Stimulated activated CD4-positive, alpha-beta T cell treated with anti-CD3 and anti-CD28 coated beads, TNF-alpha, amount 100 ng/mL, for 1 hour (primary cell): ENCODE measurements around the gene ERAS.
"Not testable (repeated sequence)": the region's sequence is repeated elsewhere in the genome, so short reads cannot be mapped to it uniquely, and the experiment has no call there.

Experiments used
- DNase-seq, 3 donors: peaks; one replicate each; pipeline ENCODE4 v3.0.0-alpha.2; 2020; ENCODE audit warnings: low read depth in 3 of 3, low spot score in 1 of 3

ERAS gene

DNA sequence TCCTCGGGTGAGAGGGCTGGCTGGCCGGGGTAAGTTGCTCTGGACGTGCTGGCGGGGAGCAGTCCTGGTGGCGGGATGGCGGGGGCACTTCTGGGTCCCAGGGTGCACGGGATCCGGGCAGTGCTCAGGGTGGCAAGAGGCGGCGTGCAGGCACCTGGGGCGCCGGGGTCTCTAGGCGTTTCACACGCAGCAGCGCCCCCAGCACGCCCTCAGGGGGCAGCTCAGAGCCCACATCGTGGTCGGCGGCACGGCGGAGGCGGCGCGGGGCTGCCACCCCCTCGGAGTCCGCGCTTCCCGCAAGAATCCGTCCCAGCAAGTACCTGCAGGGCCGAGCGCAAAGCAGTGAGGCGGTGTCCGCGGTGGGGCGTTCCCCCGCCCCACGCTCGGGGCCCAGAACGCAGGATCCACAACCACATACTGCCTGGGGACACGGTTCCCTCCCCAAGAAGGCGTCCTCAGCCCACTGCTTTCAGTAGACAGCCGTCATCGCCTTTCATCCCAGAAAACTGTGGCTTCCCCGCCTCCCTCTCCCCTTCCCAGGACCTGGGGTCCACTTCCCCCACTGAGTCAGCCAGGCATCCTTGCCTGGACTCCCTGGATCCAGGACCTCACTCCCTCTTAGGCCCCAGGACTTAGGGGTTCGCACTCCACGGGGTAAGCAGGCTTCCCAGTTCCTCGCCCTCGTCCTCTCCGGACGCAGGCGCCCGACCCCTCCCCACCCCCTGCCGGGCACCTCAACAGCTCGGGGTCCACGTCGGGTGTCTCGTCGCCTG is 5.0 kb downstream of the ERAS start:
- DNase-seq = no peak

DNA sequence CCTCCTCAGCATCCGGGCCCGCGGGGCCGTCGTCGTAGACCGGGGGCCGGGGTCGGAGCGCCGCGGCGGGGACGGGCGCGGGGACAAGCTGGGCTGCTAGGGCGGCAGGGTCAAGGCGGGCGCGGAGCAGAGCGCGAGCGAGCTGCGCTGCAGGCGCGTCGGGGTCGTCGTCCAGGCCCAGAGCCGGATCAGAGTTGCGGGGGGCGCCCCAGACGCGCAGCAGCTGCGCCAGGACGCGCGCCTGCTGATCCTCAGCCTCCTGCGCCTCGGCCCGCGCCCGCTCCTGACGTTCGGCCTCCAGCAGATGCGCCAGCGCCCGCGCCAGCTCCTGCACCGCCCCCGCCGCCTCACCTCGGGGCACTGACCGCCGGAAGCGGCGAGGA is 5.6 kb downstream of the ERAS start:
- DNase-seq = no peak

DNA sequence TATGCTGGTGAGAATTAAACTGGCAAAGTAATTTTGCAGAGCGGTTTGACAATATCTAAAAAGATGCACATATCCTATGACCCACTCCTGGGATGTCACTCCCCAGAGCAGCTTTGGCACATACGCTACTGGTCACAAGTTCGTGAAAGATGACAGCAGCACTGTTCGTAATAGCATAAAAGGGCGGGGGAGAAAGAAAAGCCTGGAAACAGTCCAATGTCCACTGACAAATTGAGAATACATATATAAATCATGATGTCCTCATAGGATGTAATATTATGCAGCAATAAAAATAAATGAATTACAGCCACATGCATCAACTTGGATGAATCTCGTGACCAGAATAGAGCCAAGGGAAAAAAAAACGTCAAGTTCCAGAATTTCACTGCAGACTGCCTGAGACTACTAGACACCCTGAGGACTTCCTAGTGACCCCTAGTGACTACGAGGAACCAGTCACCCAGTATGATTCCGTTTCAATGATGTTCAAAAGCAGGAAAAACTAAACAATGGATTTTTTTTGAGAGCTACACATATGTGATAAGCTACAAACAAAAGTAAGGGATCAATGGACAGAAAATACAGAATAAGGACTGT is 7.3 kb downstream of the ERAS start:
- no peak for DNase-seq

DNA sequence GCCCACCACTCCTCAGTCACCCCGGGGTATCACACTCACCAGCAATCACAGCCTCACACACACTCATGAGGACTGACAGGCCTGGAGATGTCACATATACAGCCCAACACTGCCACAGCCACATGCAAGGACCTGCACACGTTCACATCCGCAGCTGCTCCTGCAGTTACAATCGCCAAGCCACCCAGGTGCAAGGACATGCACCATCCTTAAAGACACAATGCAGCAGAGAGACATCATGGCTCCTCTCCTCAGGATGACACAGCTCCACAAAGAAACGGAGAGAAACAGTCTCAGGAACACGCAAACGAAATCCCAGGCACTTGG is 8.0 kb downstream of the ERAS start:
- DNase-seq = no peak

DNA sequence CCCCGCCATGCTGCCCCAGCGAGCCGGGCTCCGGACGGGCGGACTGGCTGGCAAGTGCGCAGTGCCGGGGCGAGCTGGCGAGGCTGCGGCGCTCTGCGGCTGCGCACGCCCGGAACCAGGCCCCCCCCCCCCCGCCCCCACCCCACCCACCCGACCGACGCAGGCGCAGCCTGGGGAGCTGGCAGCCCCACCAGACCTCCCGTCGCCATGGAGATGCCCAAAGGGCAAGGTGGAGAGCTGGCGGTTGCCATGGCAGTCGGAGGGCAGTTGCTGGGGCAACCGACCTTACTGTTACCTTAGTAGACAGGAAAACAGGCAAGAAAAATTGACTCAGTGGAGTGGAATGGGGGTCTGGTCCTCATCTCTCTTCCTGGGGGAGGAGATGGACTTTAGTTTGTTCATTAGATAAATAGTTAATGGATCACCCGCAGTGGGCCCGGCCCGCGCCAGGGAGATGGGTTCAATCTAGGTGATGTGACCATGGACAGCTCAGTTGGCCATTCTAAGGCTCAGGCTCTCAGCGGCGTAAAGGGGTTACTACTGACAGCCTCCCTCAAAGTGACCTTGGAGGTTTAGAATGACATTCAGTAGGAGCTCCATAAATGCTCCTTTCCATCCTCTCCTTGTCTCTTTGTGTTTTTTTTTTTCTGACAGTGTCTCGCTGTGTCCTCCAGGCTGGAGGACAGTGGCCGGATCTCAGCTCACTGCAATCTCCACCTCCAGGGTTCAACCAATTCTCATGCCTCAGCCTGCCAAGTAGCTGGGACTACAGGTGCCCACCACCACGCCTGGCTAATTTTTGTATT is 9.4 kb downstream of the ERAS start, which contains the start of gene PCSK1N:
Gene PCSK1N, minus strand, starts transcription at position 87 of the 806 bp plus-strand sequence. Its CDS starts 78 bp downstream, at position 9.
- DNase-seq = peak in 1 of 3 donors; percentile 6

DNA sequence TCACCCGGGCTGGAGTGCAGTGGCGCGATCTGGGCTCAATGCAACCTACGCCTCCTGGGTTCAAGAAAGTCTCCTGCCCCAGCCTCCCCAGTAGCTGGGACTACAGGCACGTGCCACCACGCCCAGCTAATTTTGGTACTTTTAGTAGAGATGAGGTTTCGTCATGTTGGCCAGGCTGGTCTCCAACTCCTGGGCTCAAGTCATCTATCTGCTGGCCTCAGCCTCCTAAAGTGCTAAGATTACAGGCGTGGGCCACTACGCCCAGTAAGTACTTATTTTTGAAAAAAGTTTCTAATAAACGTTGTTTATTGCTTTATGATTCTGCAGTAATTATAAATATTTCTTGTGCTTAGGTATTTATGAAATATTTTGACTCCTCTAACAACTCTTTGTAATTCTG is 13.4 kb downstream of the ERAS start:
- DNase-seq = no peak

DNA sequence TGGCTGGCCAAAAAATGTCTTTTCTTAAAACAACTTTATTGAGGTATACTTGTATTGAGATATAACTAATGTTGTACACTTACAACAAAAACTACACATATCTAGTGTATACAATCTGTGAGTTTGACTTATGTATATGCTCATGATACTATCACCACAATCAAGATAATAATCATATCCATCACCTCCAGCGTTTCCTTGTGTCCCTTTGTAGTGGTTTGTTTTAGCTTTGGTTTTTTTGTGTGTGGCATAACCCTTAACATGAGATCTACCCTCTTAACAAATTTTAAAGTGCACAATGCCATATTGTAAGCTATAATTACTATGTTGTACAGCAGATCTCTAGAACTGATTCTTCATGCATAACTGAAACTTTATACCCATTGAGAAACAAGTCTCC is 22.5 kb downstream of the ERAS start:
- no peak for DNase-seq

DNA sequence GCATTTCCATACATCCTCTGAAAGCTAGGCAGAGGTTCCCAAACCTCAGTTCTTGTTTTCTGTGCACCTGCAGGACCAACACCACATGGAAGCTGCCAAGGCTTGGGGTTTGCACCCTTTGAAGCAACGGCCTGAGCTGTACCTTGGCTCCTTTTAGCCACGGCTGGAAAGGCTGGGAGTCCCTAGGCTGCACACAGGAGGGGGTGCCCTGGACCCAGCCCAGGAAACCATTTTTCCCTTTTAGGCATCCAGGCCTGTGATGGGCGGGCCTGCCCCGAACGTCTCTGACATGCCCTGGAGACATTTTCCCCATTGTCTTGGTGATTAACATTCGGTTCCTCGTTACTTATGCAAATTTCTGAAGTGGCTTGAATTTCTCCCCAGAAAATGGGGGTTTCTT is 26.5 kb downstream of the ERAS start:
- DNase-seq = no peak

DNA sequence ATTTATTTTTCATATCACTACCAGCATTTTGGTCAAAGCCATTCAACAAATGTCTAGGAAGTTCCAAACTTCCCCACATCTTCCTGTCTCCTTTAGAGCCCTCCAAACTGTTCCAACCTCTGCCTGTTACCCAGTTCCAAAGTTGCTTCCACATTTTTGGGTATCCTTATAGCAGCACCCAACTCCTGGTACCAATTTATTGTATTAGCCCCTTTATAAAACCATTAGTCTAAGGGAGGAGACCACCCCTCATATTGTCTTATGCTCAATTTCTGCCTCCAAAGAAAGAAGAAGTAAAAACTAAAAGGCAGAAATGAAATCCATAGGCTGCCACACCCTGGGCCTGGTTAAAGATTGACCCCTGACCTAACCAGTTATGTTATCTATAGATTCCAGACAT is 27.2 kb downstream of the ERAS start:
- DNase-seq = not testable (repeated sequence)

DNA sequence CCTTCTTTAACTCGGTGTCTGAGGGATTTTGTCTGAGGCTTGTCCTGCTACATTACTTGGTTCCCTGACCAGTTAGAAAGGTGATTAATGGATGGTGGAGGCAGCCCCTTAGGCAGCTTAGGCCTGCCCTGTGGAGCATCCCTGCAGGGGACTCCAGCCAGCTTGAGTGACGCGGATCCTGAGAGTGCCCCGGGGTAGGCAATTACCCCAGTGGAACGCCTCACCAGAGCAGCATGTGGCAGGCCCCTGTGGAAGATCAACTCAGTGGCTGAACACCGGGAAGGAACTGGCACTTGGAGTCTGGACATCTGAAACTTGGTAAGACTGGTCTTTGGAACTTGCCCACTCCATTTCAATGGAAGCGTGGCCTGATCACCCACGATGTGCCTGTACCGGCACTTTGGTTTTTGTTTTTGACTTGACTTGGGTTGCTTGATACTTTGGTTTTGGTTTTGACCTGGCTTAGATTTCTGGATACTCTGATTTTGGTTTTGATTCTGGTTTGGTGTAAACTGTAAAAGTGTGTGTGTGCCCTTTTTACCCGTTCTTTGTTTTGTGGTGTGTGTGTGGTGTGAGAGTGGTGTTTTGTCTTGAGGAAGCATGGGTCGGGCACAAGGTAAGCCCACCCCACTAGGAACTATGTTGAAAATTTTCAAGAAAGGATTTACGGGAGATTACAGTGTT is 27.9 kb downstream of the ERAS start:
- DNase-seq = not testable (repeated sequence)

DNA sequence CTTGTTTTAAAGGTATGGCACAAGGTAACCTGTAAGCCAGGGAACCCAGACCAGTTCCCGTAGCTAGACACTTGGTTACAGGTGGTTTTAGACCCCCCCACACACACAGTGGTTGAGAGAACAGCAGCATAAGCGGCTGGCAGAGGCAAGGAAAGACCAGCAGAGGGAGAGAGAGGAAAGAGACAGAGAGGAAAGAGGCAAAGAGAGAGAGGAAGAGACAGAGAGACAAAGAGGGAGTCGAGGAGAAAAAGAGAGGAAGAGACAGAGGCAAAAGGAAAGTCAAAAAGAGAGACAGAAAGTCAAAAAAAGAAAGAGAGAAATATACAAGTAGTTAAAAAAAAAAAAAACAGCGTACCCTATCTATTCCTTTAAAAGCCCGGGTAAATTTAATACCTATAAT is 28.6 kb downstream of the ERAS start:
- DNase-seq = no peak

DNA sequence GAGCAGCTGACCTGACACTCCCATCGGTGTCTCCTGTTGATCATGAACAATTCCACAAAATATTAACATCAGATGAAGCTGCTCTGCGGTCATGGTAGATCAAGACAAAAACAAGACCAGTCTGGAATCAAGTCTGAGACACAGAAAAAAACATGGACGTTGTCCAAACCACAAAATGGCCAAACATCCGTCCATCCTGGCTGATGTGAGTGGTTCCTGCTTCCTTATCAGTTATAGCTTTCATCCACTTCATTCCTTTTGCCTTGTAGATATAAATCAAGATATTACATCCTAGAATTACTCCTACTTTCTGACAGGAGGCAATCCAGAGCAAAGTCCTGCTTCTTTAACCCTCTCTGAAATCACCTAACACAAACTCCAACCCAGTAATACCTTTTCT is 37.9 kb downstream of the ERAS start:
- DNase-seq = no peak

DNA sequence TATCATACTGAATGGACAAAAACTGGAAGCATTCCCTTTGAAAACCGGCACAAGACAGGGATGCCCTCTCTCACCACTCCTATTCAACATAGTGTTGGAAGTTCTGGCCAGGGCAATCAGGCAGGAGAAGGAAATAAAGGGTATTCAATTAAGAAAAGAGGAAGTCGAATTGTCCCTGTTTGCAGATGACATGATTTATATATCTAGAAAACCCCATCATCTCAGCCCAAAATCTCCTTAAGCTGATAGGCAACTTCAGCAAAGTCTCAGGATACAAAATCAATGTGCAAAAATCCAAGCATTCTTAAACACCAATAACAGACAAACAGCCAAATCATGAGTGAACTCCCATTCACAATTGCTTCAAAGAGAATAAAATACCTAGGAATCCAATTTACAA is 45.7 kb downstream of the ERAS start:
- not testable (repeated sequence) for DNase-seq

DNA sequence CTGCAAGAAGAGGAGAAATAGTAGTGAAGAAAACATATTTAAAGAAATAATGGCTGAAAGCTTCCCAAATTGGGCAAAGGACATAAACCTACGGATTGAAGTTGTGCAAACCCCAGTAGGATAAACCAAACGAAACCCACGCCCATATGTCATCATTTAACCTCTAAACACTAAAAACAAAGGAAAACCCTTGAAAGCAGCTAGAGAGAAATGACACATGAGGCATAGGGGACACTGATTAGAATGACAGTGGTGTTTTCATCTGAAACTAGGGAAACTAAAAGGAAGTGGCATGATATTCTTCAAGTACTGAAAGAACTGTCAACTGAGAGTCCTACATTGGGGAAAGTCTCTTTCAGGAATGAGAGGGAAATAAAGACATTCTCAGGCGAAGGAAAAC is 50.6 kb downstream of the ERAS start:
- DNase-seq = not testable (repeated sequence)
